Measurements from ENCODE around the gene NR4A3. TPM values are rescaled to one million over a fixed set of nuclear protein-coding genes. Genes with fewer than 3 reads are reported as not detected.
"Not testable (repeated sequence)": the region's sequence is repeated elsewhere in the genome, so short reads cannot be mapped to it uniquely, and the experiment has no call there.

NR4A3 gene
- total RNA-seq: under 1 TPM; 0.47 TPM
- 1 to 10 TPM in 1 of 3 donors, under 1 TPM in 1, not detected in 1; 0.22 to 1.7 TPM for polyA plus RNA-seq
- 0.86 to 134 (median 36.2) reads per million in 6 experiments for total RNA-seq

DNA sequence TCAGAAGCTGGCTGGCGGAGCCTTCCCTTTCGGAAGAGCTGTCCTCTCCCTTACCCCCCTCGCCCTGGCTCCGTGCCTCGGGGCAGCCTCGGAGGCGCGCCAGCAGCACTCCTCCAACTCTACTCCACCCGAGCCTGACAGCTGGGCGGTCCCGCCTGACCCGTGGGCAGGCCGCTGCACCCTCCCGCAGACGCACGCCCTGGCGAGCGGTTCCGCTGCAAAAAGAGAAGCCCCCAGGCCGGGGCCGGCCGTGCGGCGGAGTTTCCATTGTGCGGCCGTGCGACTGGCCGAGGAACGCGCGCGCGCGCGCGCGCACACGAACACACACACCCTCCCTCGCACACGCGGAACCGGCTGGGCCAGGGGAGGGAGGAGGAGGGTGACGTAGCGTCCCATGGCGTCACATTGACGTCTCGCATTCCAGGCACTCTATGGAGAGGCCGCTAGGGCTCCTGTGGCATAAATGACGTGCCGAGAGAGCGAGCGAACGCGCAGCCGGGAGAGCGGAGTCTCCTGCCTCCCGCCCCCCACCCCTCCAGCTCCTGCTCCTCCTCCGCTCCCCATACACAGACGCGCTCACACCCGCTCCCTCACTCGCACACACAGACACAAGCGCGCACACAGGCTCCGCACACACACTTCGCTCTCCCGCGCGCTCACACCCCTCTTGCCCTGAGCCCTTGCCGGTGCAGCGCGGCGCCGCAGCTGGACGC lies at the start of gene NR4A3:
Gene NR4A3, plus strand, starts transcription at position 490 of the 713 bp plus-strand sequence. CDS start 6,158 bp downstream, outside the sequence.
- peaks cover 0 to 5% (median 0%) of the 10 kb centered on the region in 3 donors for H3K36me3 Mint-ChIP-seq
- H3K27me3 Mint-ChIP-seq: peaks cover 12 to 47% (median 37%) of the 10 kb centered on the region in 5 donors
- H3K9me3 Mint-ChIP-seq: peaks cover 0 to 2% (median 0%) of the 10 kb centered on the region in 9 donors
- peak; percentile 72 to 95 (median 90) for DNase-seq
- POLR2A ChIA-PET: interaction anchor here (0.6 to 5.2 kb wide), 6 partner anchors 9 to 85 kb away, joined by 3 to 28 read pairs (median 4); partner anchors contain the start of gene STX17
- ATAC-seq: peak; percentile 34 to 37
- peaks cover 35 to 68% (median 60%) of the 10 kb centered on the region in 4 donors for H3K4me1 Mint-ChIP-seq
- peak within 1 kb of the TSS; percentile 91 to 99 (median 98) for H3K4me3 Mint-ChIP-seq
- peak within 1 kb of the TSS; percentile 92 to 100 (median 99) for H3K27ac Mint-ChIP-seq

DNA sequence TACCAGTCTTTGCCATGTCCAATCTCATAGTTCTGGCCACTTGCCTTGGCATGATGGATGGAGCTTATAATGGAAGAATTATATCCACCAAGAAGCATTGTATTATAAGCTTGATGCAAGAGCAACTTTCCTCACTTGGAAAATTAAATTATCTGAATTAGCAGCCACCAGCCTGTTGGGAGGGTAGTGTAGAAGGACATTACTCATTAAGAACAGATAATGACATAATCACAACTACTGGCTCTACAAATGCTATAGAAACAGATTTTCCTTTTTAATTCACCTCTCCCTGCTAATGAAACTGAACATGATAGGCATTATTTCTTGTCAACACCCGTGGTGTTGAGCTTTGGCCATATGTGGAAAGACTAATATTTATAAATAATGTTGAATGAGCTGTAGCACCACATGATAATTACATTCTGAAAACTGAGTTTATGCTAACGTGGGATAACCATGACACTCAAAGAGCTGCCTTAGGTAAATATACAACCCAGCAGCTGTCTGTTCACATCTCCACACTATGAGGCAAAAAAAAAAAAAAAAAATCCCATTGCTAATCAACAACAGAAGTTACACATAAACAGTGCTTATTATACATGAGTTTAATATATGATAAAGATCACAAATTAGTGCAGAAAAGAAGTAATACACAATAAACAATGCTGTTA lies 48.1 kb upstream of the NR4A3 start:
- DNase-seq (no peak), ATAC-seq (no peak)
- Mint-ChIP-seq H3K27me3 (peaks cover 0 to 16% (median 3%) of the 10 kb centered on the region in 5 donors), H3K27ac (no peak overlapping the region), H3K4me3 (no peak overlapping the region), H3K4me1 (no peaks in the 10 kb centered on the region), H3K36me3 (no peaks in the 10 kb centered on the region), H3K9me3 (no peaks in the 10 kb centered on the region)
- POLR2A ChIA-PET: no interaction called here

GRCh38 chr9:99778308-99778707 lies 43.4 kb upstream of the NR4A3 start:
- peaks cover 0 to 14% (median 6%) of the 10 kb centered on the region in 5 donors for H3K27me3 Mint-ChIP-seq
- H3K4me1 Mint-ChIP-seq: peaks cover 0 to 5% (median 0%) of the 10 kb centered on the region in 4 donors
- no peak overlapping the region for H3K4me3 Mint-ChIP-seq
- POLR2A ChIA-PET: no interaction called here
- no peaks in the 10 kb centered on the region for H3K36me3 Mint-ChIP-seq
- no peak for DNase-seq
- peaks cover 0 to 3% (median 0%) of the 10 kb centered on the region in 9 donors for H3K9me3 Mint-ChIP-seq
- no peak for ATAC-seq
- no peak overlapping the region for H3K27ac Mint-ChIP-seq

- no peak overlapping the region for H3K4me3 Mint-ChIP-seq
- no peak for ATAC-seq
- H3K4me1 Mint-ChIP-seq: peaks cover 0 to 5% (median 0%) of the 10 kb centered on the region in 4 donors
- H3K36me3 Mint-ChIP-seq: no peaks in the 10 kb centered on the region
- peaks cover 0 to 3% (median 0%) of the 10 kb centered on the region in 9 donors for H3K9me3 Mint-ChIP-seq
- peaks cover 0 to 18% (median 6%) of the 10 kb centered on the region in 5 donors for H3K27me3 Mint-ChIP-seq
- no peak overlapping the region for H3K27ac Mint-ChIP-seq
- POLR2A ChIA-PET: no interaction called here
- DNase-seq: no peak
These were observed 42.8 kb upstream of the NR4A3 start for GRCh38 chr9:99778836-99779235.

DNA sequence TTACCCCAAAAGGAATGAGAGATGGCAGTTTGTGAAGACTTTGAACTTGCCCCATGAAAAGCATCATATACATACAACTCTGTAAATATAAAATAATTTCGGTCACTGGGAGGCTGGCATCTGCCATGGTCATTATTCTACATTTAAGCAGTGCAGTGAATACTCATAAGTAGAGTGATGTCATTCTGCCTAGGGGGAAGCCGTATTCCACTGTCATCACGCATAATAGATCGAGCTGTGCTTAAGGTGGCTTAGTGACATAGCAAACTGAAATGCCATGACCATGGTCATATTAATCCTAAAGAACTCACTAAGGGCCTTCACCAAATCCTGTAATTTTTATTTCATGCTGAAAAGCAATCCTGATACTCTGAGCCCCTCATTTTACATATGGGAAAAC lies 42.4 kb upstream of the NR4A3 start:
- ATAC-seq (no peak), DNase-seq (no peak)
- Mint-ChIP-seq H3K9me3 (peaks cover 0 to 3% (median 0%) of the 10 kb centered on the region in 9 donors), H3K4me1 (peaks cover 0 to 5% (median 0%) of the 10 kb centered on the region in 4 donors), H3K27me3 (peaks cover 0 to 22% (median 6%) of the 10 kb centered on the region in 5 donors), H3K27ac (no peak overlapping the region), H3K4me3 (no peak overlapping the region), H3K36me3 (no peaks in the 10 kb centered on the region)
- POLR2A ChIA-PET: no interaction called here

DNA sequence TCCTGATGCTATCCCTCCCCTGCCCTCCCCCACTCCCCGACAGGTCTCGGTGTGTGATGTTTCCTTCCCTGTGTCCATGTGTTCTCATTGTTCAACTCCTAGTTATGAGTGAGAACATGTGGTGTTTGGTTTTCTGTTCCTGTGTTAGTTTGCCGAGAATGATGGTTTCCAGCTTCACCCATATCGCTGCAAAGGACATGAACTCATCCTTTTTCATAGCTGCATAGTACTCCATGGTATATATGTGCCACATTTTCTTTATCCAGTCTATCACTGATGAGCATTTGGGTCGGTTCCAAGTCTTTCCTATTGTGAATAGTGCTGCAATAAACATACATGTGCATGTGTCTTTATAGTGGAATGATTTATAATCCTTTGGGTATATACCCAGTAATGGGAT lies 39.3 kb upstream of the NR4A3 start:
- DNase-seq, H3K36me3 Mint-ChIP-seq, H3K4me3 Mint-ChIP-seq, POLR2A ChIA-PET, H3K4me1 Mint-ChIP-seq, H3K9me3 Mint-ChIP-seq, ATAC-seq, H3K27ac Mint-ChIP-seq: not testable (repeated sequence)
- H3K27me3 Mint-ChIP-seq: peaks cover 5 to 26% (median 9%) of the 10 kb centered on the region in 5 donors

GRCh38 chr9:99782962-99783718 lies 38.5 kb upstream of the NR4A3 start:
- POLR2A ChIA-PET: no interaction called here
- no peak overlapping the region for H3K4me3 Mint-ChIP-seq

GRCh38 chr9:99783799-99784198 lies 37.9 kb upstream of the NR4A3 start:
- no peak for DNase-seq
- ATAC-seq: no peak
- H3K4me1 Mint-ChIP-seq: peaks cover 0 to 5% (median 0%) of the 10 kb centered on the region in 4 donors
- no peak overlapping the region for H3K4me3 Mint-ChIP-seq
- no peaks in the 10 kb centered on the region for H3K36me3 Mint-ChIP-seq
- no peak overlapping the region for H3K27ac Mint-ChIP-seq
- H3K27me3 Mint-ChIP-seq: peaks cover 6 to 26% (median 9%) of the 10 kb centered on the region in 5 donors
- POLR2A ChIA-PET: no interaction called here
- H3K9me3 Mint-ChIP-seq: peaks cover 0 to 3% (median 0%) of the 10 kb centered on the region in 9 donors

More at GRCh38 chr9:99782962-99783718, 38.5 kb upstream of the NR4A3 start:
- Mint-ChIP-seq H3K4me1 (peaks cover 0 to 5% (median 0%) of the 10 kb centered on the region in 4 donors), H3K9me3 (peaks cover 0 to 3% (median 0%) of the 10 kb centered on the region in 9 donors), H3K27me3 (peaks cover 6 to 26% (median 9%) of the 10 kb centered on the region in 5 donors), H3K27ac (no peak overlapping the region), H3K36me3 (no peaks in the 10 kb centered on the region)
- ATAC-seq (no peak), DNase-seq (peak in 1 of 10 donors; percentile 8)

DNA sequence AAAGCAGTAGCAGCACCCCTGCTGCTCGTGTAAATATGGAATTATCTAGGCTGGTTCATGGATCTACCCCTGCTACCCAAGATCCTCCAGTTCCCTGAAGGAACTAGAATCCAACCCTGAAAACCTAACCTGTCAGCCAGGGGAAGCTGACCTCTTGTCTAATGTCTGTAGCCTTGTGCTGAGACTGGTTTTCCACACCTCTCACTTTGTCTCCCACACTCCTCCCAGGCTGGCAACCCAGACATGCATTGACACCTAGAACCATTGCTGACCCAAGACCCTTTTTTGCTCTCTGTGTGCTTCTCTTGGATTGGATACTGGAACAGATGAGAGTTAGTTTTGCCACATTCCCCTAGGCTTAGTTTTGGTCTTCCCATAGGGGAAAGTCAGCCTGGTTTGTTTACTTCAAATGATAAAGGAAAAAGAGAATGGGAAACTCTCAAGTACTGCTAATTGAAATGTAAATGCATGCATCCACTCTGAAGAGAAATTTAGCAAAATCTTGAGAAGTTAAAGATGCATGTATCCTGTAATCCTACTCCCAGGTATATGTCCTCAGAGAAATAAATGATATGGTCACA lies 36.6 kb upstream of the NR4A3 start:
- POLR2A ChIA-PET: no interaction called here
- DNase-seq: no peak
- Mint-ChIP-seq H3K9me3 (peaks cover 0 to 3% (median 0%) of the 10 kb centered on the region in 9 donors), H3K27ac (no peak overlapping the region), H3K27me3 (peaks cover 6 to 26% (median 9%) of the 10 kb centered on the region in 5 donors), H3K4me1 (peaks cover 0 to 5% (median 0%) of the 10 kb centered on the region in 4 donors), H3K36me3 (no peaks in the 10 kb centered on the region), H3K4me3 (no peak overlapping the region)
- ATAC-seq: no peak

GRCh38 chr9:99787556-99787955 lies 34.1 kb upstream of the NR4A3 start:
- DNase-seq: no peak
- ATAC-seq: no peak
- Mint-ChIP-seq H3K36me3 (no peaks in the 10 kb centered on the region), H3K9me3 (peaks cover 0 to 3% (median 0%) of the 10 kb centered on the region in 9 donors), H3K4me1 (peaks cover 0 to 5% (median 0%) of the 10 kb centered on the region in 4 donors), H3K4me3 (no peak overlapping the region), H3K27me3 (peaks cover 5 to 26% (median 11%) of the 10 kb centered on the region in 5 donors), H3K27ac (no peak overlapping the region)
- POLR2A ChIA-PET: no interaction called here

DNA sequence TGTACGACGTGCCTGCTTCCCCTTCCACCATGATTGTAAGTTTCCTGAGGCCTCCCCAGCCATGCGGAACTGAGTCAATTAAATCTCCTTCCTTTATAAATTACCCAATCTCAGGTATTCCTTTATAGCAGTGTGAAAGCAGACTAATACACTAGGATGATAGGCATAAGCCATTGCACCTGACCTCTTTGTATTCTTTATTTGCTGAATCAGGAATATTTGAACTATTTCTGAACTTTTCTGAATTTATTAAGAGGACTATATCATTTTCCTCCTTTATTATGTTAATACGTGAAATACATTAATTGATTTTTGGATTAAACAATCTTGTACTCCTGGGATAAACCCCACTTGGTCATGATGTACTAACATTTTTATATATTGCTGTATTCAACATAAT lies 28.2 kb upstream of the NR4A3 start:
- Mint-ChIP-seq H3K27ac (no peak overlapping the region), H3K4me1 (no peaks in the 10 kb centered on the region), H3K9me3 (peaks cover 0 to 2% (median 0%) of the 10 kb centered on the region in 9 donors), H3K27me3 (peaks cover 2 to 15% (median 11%) of the 10 kb centered on the region in 5 donors), H3K4me3 (no peak overlapping the region), H3K36me3 (peaks cover 0 to 4% (median 0%) of the 10 kb centered on the region in 3 donors)
- DNase-seq (no peak), ATAC-seq (no peak)
- POLR2A ChIA-PET: no interaction called here

GRCh38 chr9:99796231-99796630 lies 25.5 kb upstream of the NR4A3 start:
- no peak overlapping the region for H3K27ac Mint-ChIP-seq
- peaks cover 0 to 2% (median 0%) of the 10 kb centered on the region in 9 donors for H3K9me3 Mint-ChIP-seq
- H3K4me3 Mint-ChIP-seq: no peak overlapping the region
- POLR2A ChIA-PET: no interaction called here
- peaks cover 0 to 4% (median 3%) of the 10 kb centered on the region in 3 donors for H3K36me3 Mint-ChIP-seq
- no peak for ATAC-seq
- no peaks in the 10 kb centered on the region for H3K4me1 Mint-ChIP-seq
- DNase-seq: no peak
- peaks cover 2 to 12% (median 11%) of the 10 kb centered on the region in 5 donors for H3K27me3 Mint-ChIP-seq

Data from naive thymus-derived CD8-positive, alpha-beta T cell (primary cell).